K562 (cell line): ENCODE measurements around the gene HAL.

Experiments used
- ATF7 ChIP-seq: fragments of 450-650 bp; IDR thresholded peaks from 2 replicates; pipeline ENCODE4 v1.7.1; 2014; ENCODE audit warnings: mild to moderate bottlenecking, moderate library complexity
- FOS ChIP-seq: IDR thresholded peaks from 3 replicates; pipeline ENCODE4 v1.6.1; 2011; ENCODE audit not compliant: insufficient read length; ENCODE audit errors: extremely low read depth
- POLR2AphosphoS5 ChIP-seq: IDR thresholded peaks from 2 replicates; pipeline ENCODE4 v1.6.1; 2011; ENCODE audit warnings: mild to moderate bottlenecking, low read depth, low read length, moderate library complexity; ENCODE audit not compliant: control insufficient read depth, insufficient read depth
- RFX1 ChIP-seq: fragments of 450-650 bp; IDR thresholded peaks from 2 replicates; pipeline ENCODE4 v1.6.1; 2016; ENCODE audit warnings: mild to moderate bottlenecking, moderate library complexity
- ZFP36 ChIP-seq: fragments of 150-350 bp; IDR thresholded peaks from 2 replicates; pipeline ENCODE4 v1.6.1; 2018; ENCODE audit warnings: low read length, low read depth; ENCODE audit not compliant: partially characterized antibody
- TF ChIP-seq, protein P1 (sequence below), 2 experiments: fragments of 450-650 bp; formaldehyde crosslinking in 1 of 2; IDR thresholded peaks; 2 replicates each; pipeline versions ENCODE4 v1.4.0 to v1.6.1; 2014 to 2020; ENCODE audit warnings: mild to moderate bottlenecking in 2 of 2, borderline replicate concordance in 1 of 2, low read depth in 1 of 2
- TF ChIP-seq, protein P2 (sequence below): fragments of 250-450 bp; sonication (Bioruptor Pico); IDR thresholded peaks from 2 replicates; pipeline ENCODE4 v1.4.0; 2020; ENCODE audit warnings: mild to moderate bottlenecking, moderate library complexity, borderline replicate concordance
- TF ChIP-seq, protein P3 (sequence below), 3 experiments: IDR thresholded peaks in 2 of 3; conservative IDR thresholded peaks in 1 of 3; 2 replicates each; pipeline ENCODE4 v1.5.1; 2011 to 2012; ENCODE audit warnings: low read length in 3 of 3, mild to moderate bottlenecking in 3 of 3, control low read depth in 2 of 3, improper control_type of control experiment in 1 of 3, inconsistent platforms in 1 of 3, low read depth in 1 of 3, mixed read lengths in 1 of 3, moderate library complexity in 1 of 3; ENCODE audit not compliant: insufficient read depth in 2 of 3

DNA sequence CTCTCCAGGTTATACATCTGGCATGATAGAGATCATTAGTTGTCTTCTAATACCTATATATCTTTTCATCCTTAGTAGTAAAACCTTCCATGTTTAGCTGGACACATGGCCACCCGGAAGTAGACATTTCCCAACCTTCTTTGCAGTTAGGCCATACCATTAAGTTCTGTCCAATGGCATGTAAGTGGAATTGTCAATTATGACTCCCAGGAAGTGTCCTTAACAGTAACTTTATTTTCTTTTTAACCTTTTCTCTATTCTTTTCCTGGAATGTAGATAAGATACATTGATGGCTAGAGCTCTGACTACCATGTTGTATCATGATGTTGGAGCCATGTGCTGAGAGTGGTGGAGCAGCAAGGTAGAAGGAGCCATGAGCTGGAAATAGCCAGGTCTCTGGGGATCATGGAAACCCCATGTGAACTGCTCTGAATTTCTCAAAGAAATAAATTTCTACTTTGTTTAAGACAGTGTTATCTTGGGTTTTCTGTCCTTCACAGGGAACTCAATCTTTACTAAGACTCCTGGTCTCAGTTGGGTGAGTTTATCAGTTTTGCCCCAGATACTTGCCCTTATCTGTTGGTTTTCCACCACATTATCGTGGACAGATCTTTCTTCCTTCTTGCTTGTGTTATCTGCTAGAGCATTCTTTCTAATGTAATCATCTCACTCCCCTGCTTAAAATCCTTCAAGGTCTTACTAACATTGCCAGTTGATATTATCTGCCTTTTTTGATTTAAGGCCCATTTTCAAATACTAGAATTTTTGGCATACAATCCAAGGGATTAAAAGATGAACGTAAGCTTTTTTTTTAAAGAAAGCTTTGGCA, 44.4 kb upstream of the HAL start:
- TF ChIP-seq, protein P1, sequence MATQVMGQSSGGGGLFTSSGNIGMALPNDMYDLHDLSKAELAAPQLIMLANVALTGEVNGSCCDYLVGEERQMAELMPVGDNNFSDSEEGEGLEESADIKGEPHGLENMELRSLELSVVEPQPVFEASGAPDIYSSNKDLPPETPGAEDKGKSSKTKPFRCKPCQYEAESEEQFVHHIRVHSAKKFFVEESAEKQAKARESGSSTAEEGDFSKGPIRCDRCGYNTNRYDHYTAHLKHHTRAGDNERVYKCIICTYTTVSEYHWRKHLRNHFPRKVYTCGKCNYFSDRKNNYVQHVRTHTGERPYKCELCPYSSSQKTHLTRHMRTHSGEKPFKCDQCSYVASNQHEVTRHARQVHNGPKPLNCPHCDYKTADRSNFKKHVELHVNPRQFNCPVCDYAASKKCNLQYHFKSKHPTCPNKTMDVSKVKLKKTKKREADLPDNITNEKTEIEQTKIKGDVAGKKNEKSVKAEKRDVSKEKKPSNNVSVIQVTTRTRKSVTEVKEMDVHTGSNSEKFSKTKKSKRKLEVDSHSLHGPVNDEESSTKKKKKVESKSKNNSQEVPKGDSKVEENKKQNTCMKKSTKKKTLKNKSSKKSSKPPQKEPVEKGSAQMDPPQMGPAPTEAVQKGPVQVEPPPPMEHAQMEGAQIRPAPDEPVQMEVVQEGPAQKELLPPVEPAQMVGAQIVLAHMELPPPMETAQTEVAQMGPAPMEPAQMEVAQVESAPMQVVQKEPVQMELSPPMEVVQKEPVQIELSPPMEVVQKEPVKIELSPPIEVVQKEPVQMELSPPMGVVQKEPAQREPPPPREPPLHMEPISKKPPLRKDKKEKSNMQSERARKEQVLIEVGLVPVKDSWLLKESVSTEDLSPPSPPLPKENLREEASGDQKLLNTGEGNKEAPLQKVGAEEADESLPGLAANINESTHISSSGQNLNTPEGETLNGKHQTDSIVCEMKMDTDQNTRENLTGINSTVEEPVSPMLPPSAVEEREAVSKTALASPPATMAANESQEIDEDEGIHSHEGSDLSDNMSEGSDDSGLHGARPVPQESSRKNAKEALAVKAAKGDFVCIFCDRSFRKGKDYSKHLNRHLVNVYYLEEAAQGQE (IDR thresholded peaks at IDR 0.05; ENCODE audit: borderline replicate concordance) = no peak
- TF ChIP-seq, protein P1 (CRISPR knock-in tag; IDR thresholded peaks at IDR 0.05; ENCODE audit: low read depth) = no peak
- no peak for TF ChIP-seq POLR2AphosphoS5
- TF ChIP-seq, protein P2, sequence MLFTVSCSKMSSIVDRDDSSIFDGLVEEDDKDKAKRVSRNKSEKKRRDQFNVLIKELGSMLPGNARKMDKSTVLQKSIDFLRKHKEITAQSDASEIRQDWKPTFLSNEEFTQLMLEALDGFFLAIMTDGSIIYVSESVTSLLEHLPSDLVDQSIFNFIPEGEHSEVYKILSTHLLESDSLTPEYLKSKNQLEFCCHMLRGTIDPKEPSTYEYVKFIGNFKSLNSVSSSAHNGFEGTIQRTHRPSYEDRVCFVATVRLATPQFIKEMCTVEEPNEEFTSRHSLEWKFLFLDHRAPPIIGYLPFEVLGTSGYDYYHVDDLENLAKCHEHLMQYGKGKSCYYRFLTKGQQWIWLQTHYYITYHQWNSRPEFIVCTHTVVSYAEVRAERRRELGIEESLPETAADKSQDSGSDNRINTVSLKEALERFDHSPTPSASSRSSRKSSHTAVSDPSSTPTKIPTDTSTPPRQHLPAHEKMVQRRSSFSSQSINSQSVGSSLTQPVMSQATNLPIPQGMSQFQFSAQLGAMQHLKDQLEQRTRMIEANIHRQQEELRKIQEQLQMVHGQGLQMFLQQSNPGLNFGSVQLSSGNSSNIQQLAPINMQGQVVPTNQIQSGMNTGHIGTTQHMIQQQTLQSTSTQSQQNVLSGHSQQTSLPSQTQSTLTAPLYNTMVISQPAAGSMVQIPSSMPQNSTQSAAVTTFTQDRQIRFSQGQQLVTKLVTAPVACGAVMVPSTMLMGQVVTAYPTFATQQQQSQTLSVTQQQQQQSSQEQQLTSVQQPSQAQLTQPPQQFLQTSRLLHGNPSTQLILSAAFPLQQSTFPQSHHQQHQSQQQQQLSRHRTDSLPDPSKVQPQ (CRISPR knock-in tag) = no peak
- TF ChIP-seq, protein P3, sequence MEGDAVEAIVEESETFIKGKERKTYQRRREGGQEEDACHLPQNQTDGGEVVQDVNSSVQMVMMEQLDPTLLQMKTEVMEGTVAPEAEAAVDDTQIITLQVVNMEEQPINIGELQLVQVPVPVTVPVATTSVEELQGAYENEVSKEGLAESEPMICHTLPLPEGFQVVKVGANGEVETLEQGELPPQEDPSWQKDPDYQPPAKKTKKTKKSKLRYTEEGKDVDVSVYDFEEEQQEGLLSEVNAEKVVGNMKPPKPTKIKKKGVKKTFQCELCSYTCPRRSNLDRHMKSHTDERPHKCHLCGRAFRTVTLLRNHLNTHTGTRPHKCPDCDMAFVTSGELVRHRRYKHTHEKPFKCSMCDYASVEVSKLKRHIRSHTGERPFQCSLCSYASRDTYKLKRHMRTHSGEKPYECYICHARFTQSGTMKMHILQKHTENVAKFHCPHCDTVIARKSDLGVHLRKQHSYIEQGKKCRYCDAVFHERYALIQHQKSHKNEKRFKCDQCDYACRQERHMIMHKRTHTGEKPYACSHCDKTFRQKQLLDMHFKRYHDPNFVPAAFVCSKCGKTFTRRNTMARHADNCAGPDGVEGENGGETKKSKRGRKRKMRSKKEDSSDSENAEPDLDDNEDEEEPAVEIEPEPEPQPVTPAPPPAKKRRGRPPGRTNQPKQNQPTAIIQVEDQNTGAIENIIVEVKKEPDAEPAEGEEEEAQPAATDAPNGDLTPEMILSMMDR (IDR thresholded peaks at IDR 0.05 in 2 of 3, conservative IDR thresholded peaks at IDR 0.05 in 1 of 3; ENCODE audit: insufficient read depth in 2 of 3, low read depth in 1 of 3, low read length in 3 of 3) = no peak
- no peak for TF ChIP-seq ZFP36
- TF ChIP-seq ATF7 = no peak
- TF ChIP-seq FOS = no peak
- no peak for TF ChIP-seq RFX1
